ENCODE measurements around the gene OR52A1.
"Not testable (repeated sequence)": the region's sequence is repeated elsewhere in the genome, so short reads cannot be mapped to it uniquely, and the experiment has no call there.

OR52A1 gene

GRCh38 chr11:5174934-5175333 lies 20.4 kb upstream of the OR52A1 start:
- no peaks in the 10 kb centered on the region for H3K4me1 ChIP-seq (ENCODE audit: control insufficient read depth, insufficient read depth, low read length, poor library complexity, severe bottlenecking)
- no peak overlapping the region for H3K4me3 ChIP-seq (ENCODE audit: insufficient read depth, low read depth, low read length, poor library complexity, severe bottlenecking)
- no peaks in the 10 kb centered on the region for H3K9me3 ChIP-seq (ENCODE audit: control insufficient read depth, low read length)
- H3K27me3 ChIP-seq (replicated peaks; ENCODE audit: control insufficient read depth, insufficient read depth, low read length, poor library complexity, severe bottlenecking): no peaks in the 10 kb centered on the region
- no peak overlapping the region for H3K27ac ChIP-seq (ENCODE audit: insufficient read depth, low read length, poor library complexity, severe bottlenecking)
- no peak for DNase-seq
- H3K36me3 ChIP-seq (ENCODE audit: control insufficient read depth, insufficient read depth, low read length): no peaks in the 10 kb centered on the region

- DNase-seq: no peak
- Histone ChIP-seq H3K36me3 (ENCODE audit: control insufficient read depth, insufficient read depth, low read length) (no peaks in the 10 kb centered on the region), H3K4me1 (ENCODE audit: control insufficient read depth, insufficient read depth, low read length, poor library complexity, severe bottlenecking) (no peaks in the 10 kb centered on the region), H3K9me3 (ENCODE audit: control insufficient read depth, low read length) (no peaks in the 10 kb centered on the region), H3K4me3 (ENCODE audit: insufficient read depth, low read depth, low read length, poor library complexity, severe bottlenecking) (no peak overlapping the region), H3K27me3 (replicated peaks; ENCODE audit: control insufficient read depth, insufficient read depth, low read length, poor library complexity, severe bottlenecking) (no peaks in the 10 kb centered on the region), H3K27ac (ENCODE audit: insufficient read depth, low read length, poor library complexity, severe bottlenecking) (no peak overlapping the region)
These were observed 17.3 kb upstream of the OR52A1 start for GRCh38 chr11:5171856-5172255.

- H3K4me3 ChIP-seq (ENCODE audit: insufficient read depth, low read depth, low read length, poor library complexity, severe bottlenecking); DNase-seq; H3K36me3 ChIP-seq (ENCODE audit: control insufficient read depth, insufficient read depth, low read length); H3K27me3 ChIP-seq (replicated peaks; ENCODE audit: control insufficient read depth, insufficient read depth, low read length, poor library complexity, severe bottlenecking); H3K4me1 ChIP-seq (ENCODE audit: control insufficient read depth, insufficient read depth, low read length, poor library complexity, severe bottlenecking); H3K9me3 ChIP-seq (ENCODE audit: control insufficient read depth, low read length); H3K27ac ChIP-seq (ENCODE audit: insufficient read depth, low read length, poor library complexity, severe bottlenecking): not testable (repeated sequence)
These were observed 11.3 kb upstream of the OR52A1 start for GRCh38 chr11:5165898-5166297.

- DNase-seq; H3K4me3 ChIP-seq (ENCODE audit: insufficient read depth, low read depth, low read length, poor library complexity, severe bottlenecking); H3K4me1 ChIP-seq (ENCODE audit: control insufficient read depth, insufficient read depth, low read length, poor library complexity, severe bottlenecking); H3K9me3 ChIP-seq (ENCODE audit: control insufficient read depth, low read length); H3K27ac ChIP-seq (ENCODE audit: insufficient read depth, low read length, poor library complexity, severe bottlenecking); H3K27me3 ChIP-seq (replicated peaks; ENCODE audit: control insufficient read depth, insufficient read depth, low read length, poor library complexity, severe bottlenecking); H3K36me3 ChIP-seq (ENCODE audit: control insufficient read depth, insufficient read depth, low read length): not testable (repeated sequence)
These were observed 10.2 kb upstream of the OR52A1 start for GRCh38 chr11:5164807-5165206.

GRCh38 chr11:5161045-5161444 lies 6.5 kb upstream of the OR52A1 start:
- H3K9me3 ChIP-seq (ENCODE audit: control insufficient read depth, low read length); H3K27ac ChIP-seq (ENCODE audit: insufficient read depth, low read length, poor library complexity, severe bottlenecking); H3K27me3 ChIP-seq (replicated peaks; ENCODE audit: control insufficient read depth, insufficient read depth, low read length, poor library complexity, severe bottlenecking); DNase-seq; H3K4me1 ChIP-seq (ENCODE audit: control insufficient read depth, insufficient read depth, low read length, poor library complexity, severe bottlenecking); H3K4me3 ChIP-seq (ENCODE audit: insufficient read depth, low read depth, low read length, poor library complexity, severe bottlenecking); H3K36me3 ChIP-seq (ENCODE audit: control insufficient read depth, insufficient read depth, low read length): not testable (repeated sequence)

- not testable (repeated sequence) for H3K9me3 ChIP-seq (ENCODE audit: control insufficient read depth, low read length); H3K27me3 ChIP-seq (replicated peaks; ENCODE audit: control insufficient read depth, insufficient read depth, low read length, poor library complexity, severe bottlenecking); H3K4me3 ChIP-seq (ENCODE audit: insufficient read depth, low read depth, low read length, poor library complexity, severe bottlenecking); DNase-seq; H3K36me3 ChIP-seq (ENCODE audit: control insufficient read depth, insufficient read depth, low read length); H3K4me1 ChIP-seq (ENCODE audit: control insufficient read depth, insufficient read depth, low read length, poor library complexity, severe bottlenecking); H3K27ac ChIP-seq (ENCODE audit: insufficient read depth, low read length, poor library complexity, severe bottlenecking)
These were observed 5.7 kb upstream of the OR52A1 start for GRCh38 chr11:5160217-5160616.

- no peak overlapping the region for H3K27ac ChIP-seq (ENCODE audit: insufficient read depth, low read length, poor library complexity, severe bottlenecking)
- no peak for DNase-seq
- no peaks in the 10 kb centered on the region for H3K36me3 ChIP-seq (ENCODE audit: control insufficient read depth, insufficient read depth, low read length)
- no peaks in the 10 kb centered on the region for H3K4me1 ChIP-seq (ENCODE audit: control insufficient read depth, insufficient read depth, low read length, poor library complexity, severe bottlenecking)
- H3K9me3 ChIP-seq (ENCODE audit: control insufficient read depth, low read length): no peaks in the 10 kb centered on the region
- H3K27me3 ChIP-seq (replicated peaks; ENCODE audit: control insufficient read depth, insufficient read depth, low read length, poor library complexity, severe bottlenecking): no peaks in the 10 kb centered on the region
- H3K4me3 ChIP-seq (ENCODE audit: insufficient read depth, low read depth, low read length, poor library complexity, severe bottlenecking): no peak overlapping the region
These were observed 5.2 kb upstream of the OR52A1 start for GRCh38 chr11:5159806-5160205.

- no peak for DNase-seq
- no peaks in the 10 kb centered on the region for H3K27me3 ChIP-seq (replicated peaks; ENCODE audit: control insufficient read depth, insufficient read depth, low read length, poor library complexity, severe bottlenecking)
These were observed 754 bp downstream of the OR52A1 start for GRCh38 chr11:5153574-5154431.

DNA sequence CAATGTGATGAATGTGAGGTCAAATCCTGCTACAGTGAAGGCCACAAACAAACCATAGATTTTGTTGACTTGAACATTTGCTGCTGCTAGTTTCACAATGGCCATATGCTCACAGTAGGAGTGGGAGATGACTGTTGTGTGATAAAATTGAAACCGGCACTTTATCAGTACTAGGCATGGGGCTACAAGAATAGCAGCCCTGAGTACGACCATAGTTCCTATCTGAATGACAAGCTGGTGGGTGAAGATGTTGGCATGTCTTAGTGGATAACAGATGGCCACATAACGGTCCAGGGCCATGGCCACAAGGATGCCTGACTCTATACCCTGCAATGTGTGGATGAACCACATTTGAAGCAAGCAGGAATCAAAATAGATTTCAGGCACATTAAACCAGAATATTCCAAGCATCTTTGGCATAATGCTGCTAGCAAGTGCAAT lies 2.8 kb downstream of the OR52A1 start:
- H3K27me3 ChIP-seq (replicated peaks; ENCODE audit: control insufficient read depth, insufficient read depth, low read length, poor library complexity, severe bottlenecking): no peaks in the 10 kb centered on the region
- H3K4me1 ChIP-seq (ENCODE audit: control insufficient read depth, insufficient read depth, low read length, poor library complexity, severe bottlenecking): no peaks in the 10 kb centered on the region
- H3K36me3 ChIP-seq (ENCODE audit: control insufficient read depth, insufficient read depth, low read length): no peaks in the 10 kb centered on the region
- H3K27ac ChIP-seq (ENCODE audit: insufficient read depth, low read length, poor library complexity, severe bottlenecking): no peak overlapping the region
- no peak overlapping the region for H3K4me3 ChIP-seq (ENCODE audit: insufficient read depth, low read depth, low read length, poor library complexity, severe bottlenecking)
- no peaks in the 10 kb centered on the region for H3K9me3 ChIP-seq (ENCODE audit: control insufficient read depth, low read length)
- DNase-seq: no peak

More at GRCh38 chr11:5153574-5154431, 754 bp downstream of the OR52A1 start:
- Histone ChIP-seq H3K4me1 (ENCODE audit: control insufficient read depth, insufficient read depth, low read length, poor library complexity, severe bottlenecking) (no peaks in the 10 kb centered on the region), H3K9me3 (ENCODE audit: control insufficient read depth, low read length) (no peaks in the 10 kb centered on the region), H3K27ac (ENCODE audit: insufficient read depth, low read length, poor library complexity, severe bottlenecking) (no peak overlapping the region), H3K4me3 (ENCODE audit: insufficient read depth, low read depth, low read length, poor library complexity, severe bottlenecking) (no peak overlapping the region), H3K36me3 (ENCODE audit: control insufficient read depth, insufficient read depth, low read length) (no peaks in the 10 kb centered on the region)

DNA sequence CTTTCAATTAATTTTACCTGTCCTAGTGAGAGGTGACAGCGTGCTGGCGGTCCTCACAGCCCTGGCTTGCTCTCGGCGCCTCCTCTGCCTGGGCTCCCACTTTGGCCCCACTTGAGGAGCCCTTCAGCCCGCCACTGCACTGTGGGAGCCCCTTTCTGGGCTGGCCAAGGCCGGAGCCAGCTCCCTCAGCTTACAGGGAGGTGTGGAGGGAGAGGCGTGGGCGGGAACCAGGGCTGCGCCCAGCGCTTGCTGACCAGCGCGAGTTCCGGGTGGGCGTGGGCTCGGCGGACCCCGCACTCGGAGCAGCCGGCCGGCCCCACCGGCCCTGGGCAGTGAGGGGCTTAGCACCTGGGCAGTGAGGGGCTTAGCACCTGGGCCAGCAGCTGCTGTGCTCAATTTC lies 10.4 kb downstream of the OR52A1 start:
- H3K36me3 ChIP-seq (ENCODE audit: control insufficient read depth, insufficient read depth, low read length); DNase-seq; H3K9me3 ChIP-seq (ENCODE audit: control insufficient read depth, low read length); H3K27ac ChIP-seq (ENCODE audit: insufficient read depth, low read length, poor library complexity, severe bottlenecking); H3K27me3 ChIP-seq (replicated peaks; ENCODE audit: control insufficient read depth, insufficient read depth, low read length, poor library complexity, severe bottlenecking); H3K4me3 ChIP-seq (ENCODE audit: insufficient read depth, low read depth, low read length, poor library complexity, severe bottlenecking); H3K4me1 ChIP-seq (ENCODE audit: control insufficient read depth, insufficient read depth, low read length, poor library complexity, severe bottlenecking): not testable (repeated sequence)
